GM21723 (cell line): ENCODE results near the gene NLGN3.

Experiments
- ATAC-seq: cut with Tn5 transposase; IDR thresholded peaks from one replicate; pipeline ENCODE4 v1.9.1; 2021; ENCODE audit warnings: mild to moderate bottlenecking, moderate library complexity; ENCODE audit not compliant: unreplicated experiment

NLGN3 gene

GRCh38 chrX:71118032-71118984 lies 26.3 kb upstream of the NLGN3 start, which contains the start of gene MED12:
MED12 (plus strand) TSS chrX:71118596; CDS start chrX:71118755, 159 bp downstream.
- ATAC-seq: peak; percentile 91

GRCh38 chrX:71118985-71119535 lies 25.6 kb upstream of the NLGN3 start:
- ATAC-seq: no peak

GRCh38 chrX:71128166-71128833 lies 16.3 kb upstream of the NLGN3 start:
- no peak for ATAC-seq

GRCh38 chrX:71128915-71129765 lies 15.5 kb upstream of the NLGN3 start:
- ATAC-seq: peak; percentile 86

GRCh38 chrX:71131510-71131909 lies 13.1 kb upstream of the NLGN3 start:
- no peak for ATAC-seq

GRCh38 chrX:71140440-71140839 lies 4.2 kb upstream of the NLGN3 start:
- no peak for ATAC-seq

GRCh38 chrX:71143508-71143907 lies 1.1 kb upstream of the NLGN3 start:
- no peak for ATAC-seq

- no peak for ATAC-seq
Observed at GRCh38 chrX:71147496-71148277, 3.0 kb downstream of the NLGN3 start.

GRCh38 chrX:71148278-71148663 lies 3.6 kb downstream of the NLGN3 start:
- ATAC-seq: no peak

- ATAC-seq: no peak
Observed at GRCh38 chrX:71151366-71151765, 6.7 kb downstream of the NLGN3 start.

GRCh38 chrX:71154196-71154595 lies 9.6 kb downstream of the NLGN3 start:
- ATAC-seq: no peak

- no peak for ATAC-seq
Observed at GRCh38 chrX:71154641-71155040, 10.0 kb downstream of the NLGN3 start.

- ATAC-seq: no peak
Observed at GRCh38 chrX:71158603-71159002, 14.0 kb downstream of the NLGN3 start.

GRCh38 chrX:71159335-71159734 lies 14.7 kb downstream of the NLGN3 start:
- no peak for ATAC-seq

GRCh38 chrX:71160475-71160874 lies 15.8 kb downstream of the NLGN3 start:
- no peak for ATAC-seq

- ATAC-seq: no peak
Observed at GRCh38 chrX:71162981-71163380, 18.3 kb downstream of the NLGN3 start.

GRCh38 chrX:71164071-71164470 lies 19.4 kb downstream of the NLGN3 start:
- ATAC-seq: no peak

- ATAC-seq: no peak
Observed at GRCh38 chrX:71166461-71166860, 21.8 kb downstream of the NLGN3 start.

GRCh38 chrX:71167031-71167781 lies 22.6 kb downstream of the NLGN3 start:
- ATAC-seq: no peak
